ENCODE measurements around the gene PDE5A. TPM values are rescaled to one million over a fixed set of nuclear protein-coding genes. Genes with fewer than 3 reads are reported as not detected.
A peak's percentile ranks its signal among the peaks of the same experiment; 100 is the strongest.

The PDE5A gene
- total RNA-seq, 1 experiment from 2014 or later, result 8.1 TPM

GRCh38 chr4:119656342-119656741 is 27.7 kb upstream of the PDE5A start:
- BruUV-seq (replicated peaks), result no TSS peak
- no peaks in the 10 kb centered on the region for H3F3A ChIP-seq (ENCODE audit: low read length, unreplicated experiment)
- no peak overlapping the region for H2AFZ ChIP-seq (ENCODE audit: low read length)
- ChIA-PET POLR2A (ENCODE audit: unreplicated experiment) (no interaction called here), CTCF (no interaction called here)
- H3K4me3 ChIP-seq (ENCODE audit: low read length), result no peak overlapping the region
- H3K79me2 ChIP-seq (ENCODE audit: low read length), result no peaks in the 10 kb centered on the region
- no peaks in the 10 kb centered on the region for H3K27me3 ChIP-seq (ENCODE audit: low read length)
- intact Hi-C loops (cut with micrococcal nuclease), result loop anchor here (2.0 kb wide), 1 partner anchor 74 kb away; no protein-coding TSS in a partner anchor
- DNase-seq (no peak), ATAC-seq (no peak)
- H3K4me2 ChIP-seq (ENCODE audit: low read length), result peak overlapping the region; percentile 54; the same call in 1 of the 2 replicates
- no peak for TF ChIP-seq EZH2 (IDR thresholded peaks at IDR 0.05; ENCODE audit: low read length, unreplicated experiment)
- TF ChIP-seq EZH2phosphoT487 (IDR thresholded peaks at IDR 0.05; ENCODE audit: borderline replicate concordance, low read length), result no peak
- no peak for TF ChIP-seq CTCF (conservative IDR thresholded peaks at IDR 0.05; ENCODE audit: low read depth, low read length)
- no peaks in the 10 kb centered on the region for H3K9me3 ChIP-seq (ENCODE audit: low read length)
- no peak overlapping the region for H3K9ac ChIP-seq (ENCODE audit: low read length)
- no peaks in the 10 kb centered on the region for H3K36me3 ChIP-seq (ENCODE audit: low read depth, low read length)
- H3K9me2 ChIP-seq (replicated peaks; ENCODE audit: low read length), result no peaks in the 10 kb centered on the region
- peak overlapping the region; percentile 38; the same call in 1 of the 2 replicates for H3K27ac ChIP-seq (ENCODE audit: low read length)
- peaks cover 39% of the 10 kb centered on the region for H3K4me1 ChIP-seq (ENCODE audit: insufficient read depth, low read length)
- no peaks in the 10 kb centered on the region for H4K20me1 ChIP-seq (ENCODE audit: low read length)

GRCh38 chr4:119655111-119655837 is 26.7 kb upstream of the PDE5A start:
- no peaks in the 10 kb centered on the region for H3K27me3 ChIP-seq (ENCODE audit: low read length)
- peaks cover 39% of the 10 kb centered on the region for H3K4me1 ChIP-seq (ENCODE audit: insufficient read depth, low read length)
- 0 out of 2 replicates have a peak overlapping the region, but pooled peaks have one; percentile 19 for H3K4me2 ChIP-seq (ENCODE audit: low read length)
- ChIA-PET CTCF (no interaction called here), POLR2A (ENCODE audit: unreplicated experiment) (no interaction called here)
- no peak overlapping the region for H2AFZ ChIP-seq (ENCODE audit: low read length)
- no TSS peak for BruUV-seq (replicated peaks)
- no peak overlapping the region for H3K27ac ChIP-seq (ENCODE audit: low read length)
- H3K9me3 ChIP-seq (ENCODE audit: low read length), result no peaks in the 10 kb centered on the region
- no peaks in the 10 kb centered on the region for H3K79me2 ChIP-seq (ENCODE audit: low read length)
- intact Hi-C loops (cut with micrococcal nuclease), result no loop called here
- peak; percentile 62 for ATAC-seq
- no peak overlapping the region for H3K9ac ChIP-seq (ENCODE audit: low read length)
- H3F3A ChIP-seq (ENCODE audit: low read length, unreplicated experiment), result no peaks in the 10 kb centered on the region
- no peak overlapping the region for H3K4me3 ChIP-seq (ENCODE audit: low read length)
- no peak for TF ChIP-seq CTCF (conservative IDR thresholded peaks at IDR 0.05; ENCODE audit: low read depth, low read length)
- no peak for TF ChIP-seq EZH2 (IDR thresholded peaks at IDR 0.05; ENCODE audit: low read length, unreplicated experiment)
- no peak for TF ChIP-seq EZH2phosphoT487 (IDR thresholded peaks at IDR 0.05; ENCODE audit: borderline replicate concordance, low read length)
- H3K9me2 ChIP-seq (replicated peaks; ENCODE audit: low read length), result no peaks in the 10 kb centered on the region
- H4K20me1 ChIP-seq (ENCODE audit: low read length), result no peaks in the 10 kb centered on the region
- peak; percentile 20 for DNase-seq
- H3K36me3 ChIP-seq (ENCODE audit: low read depth, low read length), result no peaks in the 10 kb centered on the region

- Histone ChIP-seq H3F3A (ENCODE audit: low read length, unreplicated experiment) (no peaks in the 10 kb centered on the region), H2AFZ (ENCODE audit: low read length) (no peak overlapping the region), H3K9me2 (replicated peaks; ENCODE audit: low read length) (no peaks in the 10 kb centered on the region), H3K9me3 (ENCODE audit: low read length) (no peaks in the 10 kb centered on the region), H3K27ac (ENCODE audit: low read length) (no peak overlapping the region), H3K4me2 (ENCODE audit: low read length) (no peak overlapping the region), H3K4me3 (ENCODE audit: low read length) (no peak overlapping the region), H4K20me1 (ENCODE audit: low read length) (no peaks in the 10 kb centered on the region), H3K9ac (ENCODE audit: low read length) (no peak overlapping the region), H3K79me2 (ENCODE audit: low read length) (no peaks in the 10 kb centered on the region), H3K36me3 (ENCODE audit: low read depth, low read length) (no peaks in the 10 kb centered on the region), H3K4me1 (ENCODE audit: insufficient read depth, low read length) (peaks cover 33% of the 10 kb centered on the region), H3K27me3 (ENCODE audit: low read length) (no peaks in the 10 kb centered on the region)
- no peak for TF ChIP-seq CTCF (conservative IDR thresholded peaks at IDR 0.05; ENCODE audit: low read depth, low read length)
- TF ChIP-seq EZH2 (IDR thresholded peaks at IDR 0.05; ENCODE audit: low read length, unreplicated experiment), result no peak
- TF ChIP-seq EZH2phosphoT487 (IDR thresholded peaks at IDR 0.05; ENCODE audit: borderline replicate concordance, low read length), result no peak
- POLR2A ChIA-PET (ENCODE audit: unreplicated experiment), result no interaction called here
- intact Hi-C loops (cut with micrococcal nuclease), result no loop called here
- CTCF ChIA-PET, result no interaction called here
- ATAC-seq (no peak), DNase-seq (no peak)
- BruUV-seq (replicated peaks), result no TSS peak
Measured at GRCh38 chr4:119653990-119654389, 25.4 kb upstream of the PDE5A start.
